ENCODE results near the gene HAS3.
"Not testable (repeated sequence)": the region's sequence is repeated elsewhere in the genome, so short reads cannot be mapped to it uniquely, and the experiment has no call there.

Gene HAS3

GRCh38 chr16:69120096-69120664 lies 14.7 kb downstream of the HAS3 start:
- no peak for DNase-seq
- H3K27me3 Mint-ChIP-seq, result no peaks in the 10 kb centered on the region
- no peak overlapping the region for H3K27ac Mint-ChIP-seq
- no peak overlapping the region for H3K4me3 Mint-ChIP-seq
- no peak for ATAC-seq
- peaks cover 20% of the 10 kb centered on the region for H3K4me1 Mint-ChIP-seq
- H3K9me3 Mint-ChIP-seq, result no peaks in the 10 kb centered on the region

DNA sequence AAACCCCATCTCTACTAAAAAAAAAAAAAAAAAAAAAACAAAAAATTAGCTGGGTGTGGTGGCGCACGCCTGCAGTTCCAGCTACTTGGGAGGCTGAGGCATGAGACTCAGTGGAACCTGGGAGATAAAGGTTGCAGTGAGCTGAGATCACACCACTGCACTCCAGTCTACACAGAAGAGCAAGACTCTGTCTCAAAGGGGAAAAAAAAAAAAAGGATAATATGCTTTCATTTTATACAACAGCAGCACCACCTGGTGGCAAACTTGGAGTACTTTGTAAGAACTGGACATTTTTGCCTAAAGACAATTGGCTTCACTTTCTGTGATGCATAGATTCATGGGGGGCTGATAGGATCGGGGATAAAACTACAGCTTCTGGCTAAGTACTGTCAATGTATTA lies 18.5 kb downstream of the HAS3 start:
- Mint-ChIP-seq H3K27ac (no peak overlapping the region), H3K9me3 (no peaks in the 10 kb centered on the region), H3K4me3 (no peak overlapping the region), H3K4me1 (peaks cover 40% of the 10 kb centered on the region), H3K27me3 (no peaks in the 10 kb centered on the region)
- DNase-seq (peak; percentile 52 to 54), ATAC-seq (peak; percentile 56)

DNA sequence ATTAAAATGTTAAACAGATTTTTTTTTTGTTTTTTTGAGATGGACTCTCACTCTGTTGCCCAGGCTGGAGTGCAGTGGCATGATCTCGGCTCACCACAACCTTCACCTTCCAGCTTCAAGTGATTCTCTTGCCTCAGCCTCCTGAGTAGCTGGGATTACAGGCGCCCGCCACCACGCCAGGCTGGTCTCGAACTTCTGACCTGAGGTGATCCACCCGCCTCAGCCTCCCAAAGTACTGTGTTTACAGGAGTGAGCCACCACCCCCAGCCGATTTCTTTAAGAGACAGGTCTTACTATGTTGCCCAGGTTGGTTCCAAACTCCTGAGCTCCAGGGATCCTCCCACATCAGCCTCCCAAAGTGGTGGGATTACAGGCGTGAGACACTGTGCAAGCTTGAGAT lies 19.0 kb downstream of the HAS3 start:
- not testable (repeated sequence) for DNase-seq, H3K27me3 Mint-ChIP-seq, H3K27ac Mint-ChIP-seq, H3K9me3 Mint-ChIP-seq, H3K4me3 Mint-ChIP-seq, ATAC-seq
- peaks cover 39% of the 10 kb centered on the region for H3K4me1 Mint-ChIP-seq

DNA sequence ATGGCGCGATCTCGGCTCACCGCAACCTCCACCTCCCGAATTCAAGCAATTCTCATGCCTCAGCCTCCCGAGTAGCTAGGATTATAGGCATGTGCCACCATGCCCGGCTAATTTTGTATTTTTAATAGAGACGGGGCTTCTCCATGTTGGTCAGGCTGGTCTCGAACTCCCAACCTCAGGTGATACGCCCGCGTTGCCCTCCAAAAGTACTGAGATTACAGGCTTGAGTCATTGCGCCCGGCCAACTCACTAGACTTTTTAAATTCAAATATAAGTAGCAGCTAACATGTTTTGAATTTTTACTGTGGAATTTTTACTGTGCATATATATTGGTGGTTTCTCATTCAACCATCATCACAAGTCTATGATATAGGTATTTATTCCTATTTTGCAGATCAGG lies 19.5 kb downstream of the HAS3 start:
- not testable (repeated sequence) for H3K4me3 Mint-ChIP-seq, DNase-seq, H3K27me3 Mint-ChIP-seq, H3K9me3 Mint-ChIP-seq, ATAC-seq
- peak overlapping the region in 1 of 2 donors; percentile 81 for H3K27ac Mint-ChIP-seq
- H3K4me1 Mint-ChIP-seq, result peaks cover 45% of the 10 kb centered on the region

- Mint-ChIP-seq H3K27me3 (no peaks in the 10 kb centered on the region), H3K27ac (no peak overlapping the region), H3K4me3 (no peak overlapping the region), H3K4me1 (peaks cover 58% of the 10 kb centered on the region), H3K9me3 (no peaks in the 10 kb centered on the region)
- ATAC-seq (no peak), DNase-seq (no peak)
Measured at GRCh38 chr16:69126221-69126620, 20.8 kb downstream of the HAS3 start.

- not testable (repeated sequence) for ATAC-seq, H3K27me3 Mint-ChIP-seq, H3K4me3 Mint-ChIP-seq, H3K9me3 Mint-ChIP-seq, DNase-seq
- peaks cover 63% of the 10 kb centered on the region for H3K4me1 Mint-ChIP-seq
- H3K27ac Mint-ChIP-seq, result peak overlapping the region in 1 of 2 donors; percentile 74
Measured at GRCh38 chr16:69126801-69127200, 21.3 kb downstream of the HAS3 start.

DNA sequence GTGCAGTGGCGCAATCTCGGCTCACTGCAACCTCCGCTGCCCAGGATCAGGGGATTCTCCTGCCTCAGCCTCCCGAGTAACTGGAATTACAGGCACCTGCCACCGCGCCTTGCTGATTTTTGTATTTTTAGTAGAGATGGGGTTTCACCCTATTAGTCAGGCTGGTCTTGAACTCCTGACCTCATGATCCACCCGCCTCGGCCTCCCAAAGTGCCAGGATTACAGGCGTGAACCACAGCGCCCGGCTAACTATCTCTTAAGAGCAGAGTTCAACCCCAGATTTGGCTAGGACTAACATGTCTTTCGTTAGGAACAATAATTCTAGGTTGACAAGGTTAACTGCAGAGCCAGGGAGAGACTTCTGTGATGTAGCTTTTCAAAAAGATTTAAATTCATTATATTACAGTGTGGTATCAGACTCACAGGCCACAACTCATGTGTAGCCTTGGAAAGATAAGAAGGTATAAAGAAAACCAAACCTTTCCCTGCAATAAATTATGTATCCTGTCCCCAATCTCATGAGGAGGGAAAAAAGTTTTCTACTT lies 22.6 kb downstream of the HAS3 start:
- peak overlapping the region in 1 of 2 donors; percentile 60 for H3K27ac Mint-ChIP-seq
- no peaks in the 10 kb centered on the region for H3K27me3 Mint-ChIP-seq
- H3K4me3 Mint-ChIP-seq, result no peak overlapping the region
- H3K9me3 Mint-ChIP-seq, result no peaks in the 10 kb centered on the region
- ATAC-seq (no peak), DNase-seq (no peak)
- peaks cover 65% of the 10 kb centered on the region for H3K4me1 Mint-ChIP-seq

DNA sequence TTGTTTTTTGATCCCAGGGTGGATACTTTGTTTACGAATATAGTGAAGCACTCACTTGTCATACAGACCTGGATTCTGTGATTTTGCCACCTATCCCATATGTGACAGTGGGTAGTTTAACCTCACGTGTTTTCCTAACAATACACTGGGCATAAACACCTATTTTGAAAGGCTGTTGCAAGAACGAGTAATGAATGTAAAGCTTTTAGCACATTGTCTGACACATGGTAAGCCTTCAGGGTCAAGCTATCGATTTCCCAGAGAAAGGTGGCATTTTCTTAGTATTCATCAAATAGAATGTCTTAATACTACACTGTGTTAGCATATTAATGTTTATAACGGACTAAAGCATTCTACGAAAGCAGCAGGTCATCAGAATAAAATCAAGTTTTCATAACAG lies 25.0 kb downstream of the HAS3 start:
- Mint-ChIP-seq H3K27me3 (no peaks in the 10 kb centered on the region), H3K4me3 (peak overlapping the region in 1 of 2 donors; percentile 91), H3K9me3 (no peaks in the 10 kb centered on the region), H3K27ac (no peak overlapping the region), H3K4me1 (peaks cover 81% of the 10 kb centered on the region)
- DNase-seq, result no peak
- ATAC-seq, result no peak

DNA sequence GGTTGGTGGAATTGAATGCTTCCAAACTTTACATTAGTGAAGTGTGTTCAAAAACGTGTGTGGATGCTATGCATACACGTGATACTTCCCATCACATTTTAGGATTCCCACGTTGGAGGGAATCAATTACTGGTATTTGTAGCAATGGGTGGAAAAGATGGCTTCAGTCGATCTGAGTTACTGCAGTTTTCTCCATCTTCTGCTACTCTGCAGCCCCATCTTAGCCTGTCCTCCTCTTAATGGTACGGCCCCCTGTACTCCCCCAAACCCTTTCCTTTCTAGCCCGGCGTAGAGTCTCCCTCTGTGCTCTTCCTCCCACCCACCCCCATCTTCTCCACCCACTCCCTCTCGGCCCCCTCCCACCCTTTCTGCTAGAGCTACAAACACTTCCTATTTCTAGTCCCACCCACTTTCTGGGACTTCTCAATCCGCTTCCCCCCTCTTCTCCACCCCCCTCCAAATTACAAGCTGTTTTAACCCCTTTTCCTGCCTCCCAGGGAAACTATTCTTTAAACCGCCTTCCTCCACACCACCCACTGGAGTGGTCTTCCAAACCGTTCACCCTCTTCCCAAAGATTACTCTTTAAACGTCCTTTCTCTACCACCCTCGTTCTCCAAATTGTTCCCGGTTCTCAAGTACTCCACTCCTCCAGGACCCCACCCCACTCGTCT lies 25.9 kb downstream of the HAS3 start:
- DNase-seq (no peak), ATAC-seq (no peak)
- no peaks in the 10 kb centered on the region for H3K27me3 Mint-ChIP-seq
- peak overlapping the region; percentile 91 to 96 for H3K4me3 Mint-ChIP-seq
- H3K4me1 Mint-ChIP-seq, result peaks cover 79% of the 10 kb centered on the region
- no peaks in the 10 kb centered on the region for H3K9me3 Mint-ChIP-seq
- peak overlapping the region; percentile 92 to 96 for H3K27ac Mint-ChIP-seq

- Mint-ChIP-seq H3K9me3 (no peaks in the 10 kb centered on the region), H3K27me3 (no peaks in the 10 kb centered on the region), H3K4me3 (peak overlapping the region; percentile 91 to 96), H3K27ac (peak overlapping the region; percentile 92 to 96), H3K4me1 (peaks cover 78% of the 10 kb centered on the region)
- DNase-seq, result peak in 1 of 2 donors; percentile 75
- ATAC-seq, result peak; percentile 69
Measured at GRCh38 chr16:69131839-69132423, 26.5 kb downstream of the HAS3 start.

- H3K27ac Mint-ChIP-seq, result peak within 1 kb of the TSS; percentile 93 to 97
- ATAC-seq, result peak; percentile 98
- no peaks in the 10 kb centered on the region for H3K27me3 Mint-ChIP-seq
- H3K4me1 Mint-ChIP-seq, result peaks cover 77% of the 10 kb centered on the region
- peak; percentile 84 to 88 for DNase-seq
- H3K4me3 Mint-ChIP-seq, result peak within 1 kb of the TSS; percentile 91 to 96
- H3K9me3 Mint-ChIP-seq, result no peaks in the 10 kb centered on the region
Measured at GRCh38 chr16:69132424-69133252, 27.2 kb downstream of the HAS3 start, which contains the start of the genes CHTF8 and UTP4. Gene CHTF8, minus strand, starts transcription at chr16:69132588. Its CDS starts 11,130 bp downstream, at chr16:69121458. Gene UTP4, plus strand, starts transcription at chr16:69132649. Its CDS starts 811 bp downstream, at chr16:69133460.

DNA sequence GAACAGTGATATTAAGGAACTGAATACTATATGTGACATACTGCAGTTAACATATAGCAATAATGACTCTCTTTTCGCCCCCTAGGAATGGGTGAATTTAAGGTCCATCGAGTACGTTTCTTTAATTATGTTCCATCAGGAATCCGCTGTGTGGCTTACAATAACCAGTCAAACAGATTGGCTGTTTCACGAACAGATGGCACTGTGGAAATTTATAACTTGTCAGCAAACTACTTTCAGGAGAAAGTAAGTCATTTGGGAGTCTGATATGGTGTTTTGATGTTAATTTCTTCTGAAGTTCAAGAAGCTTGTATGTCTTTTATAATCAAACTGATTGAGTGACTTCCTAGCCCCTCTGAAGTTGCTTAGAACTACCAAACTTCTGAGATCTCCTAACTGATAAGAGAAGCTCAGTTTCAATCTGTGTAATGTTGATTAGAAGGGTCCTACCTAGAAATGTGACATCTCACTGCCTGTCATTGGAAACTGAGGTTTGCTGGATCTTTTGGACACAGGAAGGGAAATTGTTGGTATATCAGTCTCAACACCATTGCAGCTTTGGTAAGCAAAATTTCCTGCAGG lies 28.0 kb downstream of the HAS3 start:
- Mint-ChIP-seq H3K4me1 (peaks cover 73% of the 10 kb centered on the region), H3K27ac (peak overlapping the region; percentile 93 to 97), H3K4me3 (peak overlapping the region; percentile 91 to 96), H3K9me3 (no peaks in the 10 kb centered on the region), H3K27me3 (no peaks in the 10 kb centered on the region)
- ATAC-seq (no peak), DNase-seq (no peak)

DNA sequence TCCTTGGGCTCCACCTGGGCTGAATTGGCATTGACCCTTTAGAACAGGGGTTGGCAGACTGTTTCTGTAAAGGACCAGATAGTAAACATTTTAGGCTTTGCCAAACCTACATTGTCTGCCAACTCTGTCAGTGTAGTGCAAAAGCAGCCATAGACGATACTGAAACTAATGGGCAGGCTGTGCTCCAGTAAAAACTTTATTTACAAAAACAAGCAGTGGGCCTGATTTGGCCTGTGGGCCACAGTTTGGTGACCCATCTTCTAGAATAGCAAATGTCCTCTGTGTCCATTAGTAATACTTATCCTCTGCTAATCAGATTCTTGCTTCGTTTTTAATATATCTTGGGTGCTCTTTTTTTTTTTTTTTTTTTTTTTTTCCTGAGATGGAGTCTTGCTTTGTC lies 33.2 kb downstream of the HAS3 start:
- Mint-ChIP-seq H3K4me3 (no peak overlapping the region), H3K9me3 (no peaks in the 10 kb centered on the region), H3K4me1 (peaks cover 50% of the 10 kb centered on the region), H3K27ac (no peak overlapping the region), H3K27me3 (no peaks in the 10 kb centered on the region)
- ATAC-seq (no peak), DNase-seq (no peak)

DNA sequence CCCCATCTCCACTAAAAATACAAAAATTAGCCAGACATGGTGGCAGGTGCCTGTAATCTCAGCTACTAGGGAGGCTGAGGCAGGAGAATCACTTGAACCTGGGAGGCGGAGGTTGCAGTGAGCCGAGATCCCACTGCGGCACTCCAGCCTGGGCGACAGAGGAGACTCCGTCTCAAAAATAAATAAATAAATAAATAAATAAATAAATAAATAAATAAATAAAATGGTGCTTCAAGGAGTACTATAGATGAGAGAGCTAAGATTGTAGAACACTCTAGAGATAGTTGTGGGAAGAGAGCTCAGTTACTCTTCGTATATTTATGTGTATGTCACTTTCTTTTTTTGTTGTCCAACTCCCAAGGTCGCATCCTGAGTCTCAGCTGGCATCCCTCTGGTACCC lies 34.0 kb downstream of the HAS3 start:
- ATAC-seq, H3K27ac Mint-ChIP-seq, H3K9me3 Mint-ChIP-seq, H3K27me3 Mint-ChIP-seq, H3K4me3 Mint-ChIP-seq, DNase-seq: not testable (repeated sequence)
- peaks cover 42% of the 10 kb centered on the region for H3K4me1 Mint-ChIP-seq

DNA sequence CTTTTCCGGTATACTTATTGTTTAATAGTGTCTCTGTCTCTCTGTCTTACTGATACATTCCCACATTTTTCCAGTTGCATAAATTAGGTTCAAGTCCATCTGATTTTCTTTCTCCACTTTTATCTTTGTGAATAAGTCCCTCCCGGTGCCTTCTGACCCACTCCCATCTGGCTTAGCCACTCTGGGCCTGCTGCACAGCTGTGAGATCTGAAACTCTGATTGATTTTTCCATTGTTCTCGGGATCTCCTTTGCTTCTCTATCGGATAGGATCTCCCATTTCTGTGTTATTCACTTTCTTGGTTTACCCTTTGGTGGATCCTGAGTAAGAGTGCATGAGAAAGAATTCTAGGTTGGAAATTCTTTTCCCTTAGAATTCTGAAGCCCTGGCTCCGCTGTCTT lies 35.6 kb downstream of the HAS3 start:
- Mint-ChIP-seq H3K9me3 (no peaks in the 10 kb centered on the region), H3K4me3 (no peak overlapping the region), H3K4me1 (peaks cover 31% of the 10 kb centered on the region), H3K27ac (no peak overlapping the region), H3K27me3 (no peaks in the 10 kb centered on the region)
- ATAC-seq (no peak), DNase-seq (no peak)
